GM19328 (cell line): ENCODE results near the gene CD96.

Experiments used
- ATAC-seq: cut with Tn5 transposase; IDR thresholded peaks from one replicate; pipeline ENCODE4 v1.9.1; 2021; ENCODE audit warnings: mild to moderate bottlenecking, moderate library complexity; ENCODE audit not compliant: unreplicated experiment

CD96 gene

GRCh38 chr3:111592936-111593335 is 50.9 kb downstream of the CD96 start:
- ATAC-seq = no peak

GRCh38 chr3:111593666-111594065 is 51.7 kb downstream of the CD96 start:
- peak; percentile 1 for ATAC-seq

GRCh38 chr3:111594205-111594604 is 52.2 kb downstream of the CD96 start:
- ATAC-seq = peak; percentile 43

GRCh38 chr3:111594781-111595180 is 52.8 kb downstream of the CD96 start:
- ATAC-seq = no peak

GRCh38 chr3:111595232-111595631 is 53.2 kb downstream of the CD96 start, which contains the start of gene ZBED2:
TSS of gene ZBED2 (minus strand) at chr3:111595346. CDS start at chr3:111594201, 1,145 bp downstream.
- peak; percentile 42 for ATAC-seq

GRCh38 chr3:111596328-111596727 is 54.3 kb downstream of the CD96 start:
- ATAC-seq = no peak

- ATAC-seq = no peak
Measured at GRCh38 chr3:111598139-111598538, 56.1 kb downstream of the CD96 start.

GRCh38 chr3:111598552-111598951 is 56.6 kb downstream of the CD96 start:
- no peak for ATAC-seq

- no peak for ATAC-seq
Measured at GRCh38 chr3:111601810-111602209, 59.8 kb downstream of the CD96 start.

GRCh38 chr3:111603679-111604078 is 61.7 kb downstream of the CD96 start:
- ATAC-seq = no peak

- ATAC-seq = no peak
Measured at GRCh38 chr3:111604119-111604518, 62.1 kb downstream of the CD96 start.

- no peak for ATAC-seq
Measured at GRCh38 chr3:111605018-111605417, 63.0 kb downstream of the CD96 start.

GRCh38 chr3:111605493-111605892 is 63.5 kb downstream of the CD96 start:
- ATAC-seq = no peak

- ATAC-seq = no peak
Measured at GRCh38 chr3:111607240-111607920, 65.4 kb downstream of the CD96 start.

GRCh38 chr3:111608383-111608782 is 66.4 kb downstream of the CD96 start:
- ATAC-seq = no peak

- no peak for ATAC-seq
Measured at GRCh38 chr3:111609700-111610099, 67.7 kb downstream of the CD96 start.

GRCh38 chr3:111610189-111610588 is 68.2 kb downstream of the CD96 start:
- ATAC-seq = peak; percentile 84

GRCh38 chr3:111610612-111611054 is 68.6 kb downstream of the CD96 start:
- ATAC-seq = peak; percentile 25

GRCh38 chr3:111613294-111613693 is 71.3 kb downstream of the CD96 start:
- no peak for ATAC-seq

- no peak for ATAC-seq
Measured at GRCh38 chr3:111615880-111616279, 73.9 kb downstream of the CD96 start.

- peak; percentile 73 for ATAC-seq
Measured at GRCh38 chr3:111616417-111617105, 74.6 kb downstream of the CD96 start.

GRCh38 chr3:111617406-111617805 is 75.4 kb downstream of the CD96 start:
- ATAC-seq = no peak
